NB4 (cell line): Measurements from ENCODE around the gene FAM120B.

Source experiments
- POLR2A ChIP-seq: IDR thresholded peaks from 2 replicates; pipeline ENCODE4 v1.6.1; 2011; ENCODE audit warnings: mild to moderate bottlenecking; ENCODE audit not compliant: insufficient read length; ENCODE audit errors: extremely low read depth
- TF ChIP-seq, protein P1 (sequence below): IDR thresholded peaks from one replicate; pipeline ENCODE4 v1.5.1; 2012; ENCODE audit warnings: low read depth, low read length
- TF ChIP-seq, protein P2 (sequence below): IDR thresholded peaks from 2 replicates; pipeline ENCODE4 v1.6.1; 2011; ENCODE audit warnings: low read depth, low read length

DNA sequence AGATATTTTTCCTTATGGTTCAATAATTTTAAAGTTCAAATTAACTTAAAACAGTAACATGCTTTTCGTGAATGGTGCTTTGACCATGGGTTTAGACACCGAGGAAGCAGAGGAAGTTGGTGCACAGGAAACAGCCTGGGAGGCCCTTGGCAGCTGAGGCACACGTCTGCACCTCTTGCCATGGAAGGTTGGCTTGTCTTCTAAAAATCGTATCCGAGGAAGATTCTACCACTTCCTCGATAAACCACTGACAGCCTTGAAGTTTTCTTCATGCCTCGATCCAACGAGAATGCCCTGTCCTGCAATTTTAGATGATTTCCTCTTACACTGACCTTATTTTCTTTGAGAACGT is 27.8 kb upstream of the FAM120B start:
- TF ChIP-seq, protein P1, sequence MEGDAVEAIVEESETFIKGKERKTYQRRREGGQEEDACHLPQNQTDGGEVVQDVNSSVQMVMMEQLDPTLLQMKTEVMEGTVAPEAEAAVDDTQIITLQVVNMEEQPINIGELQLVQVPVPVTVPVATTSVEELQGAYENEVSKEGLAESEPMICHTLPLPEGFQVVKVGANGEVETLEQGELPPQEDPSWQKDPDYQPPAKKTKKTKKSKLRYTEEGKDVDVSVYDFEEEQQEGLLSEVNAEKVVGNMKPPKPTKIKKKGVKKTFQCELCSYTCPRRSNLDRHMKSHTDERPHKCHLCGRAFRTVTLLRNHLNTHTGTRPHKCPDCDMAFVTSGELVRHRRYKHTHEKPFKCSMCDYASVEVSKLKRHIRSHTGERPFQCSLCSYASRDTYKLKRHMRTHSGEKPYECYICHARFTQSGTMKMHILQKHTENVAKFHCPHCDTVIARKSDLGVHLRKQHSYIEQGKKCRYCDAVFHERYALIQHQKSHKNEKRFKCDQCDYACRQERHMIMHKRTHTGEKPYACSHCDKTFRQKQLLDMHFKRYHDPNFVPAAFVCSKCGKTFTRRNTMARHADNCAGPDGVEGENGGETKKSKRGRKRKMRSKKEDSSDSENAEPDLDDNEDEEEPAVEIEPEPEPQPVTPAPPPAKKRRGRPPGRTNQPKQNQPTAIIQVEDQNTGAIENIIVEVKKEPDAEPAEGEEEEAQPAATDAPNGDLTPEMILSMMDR = no peak
- TF ChIP-seq, protein P2, sequence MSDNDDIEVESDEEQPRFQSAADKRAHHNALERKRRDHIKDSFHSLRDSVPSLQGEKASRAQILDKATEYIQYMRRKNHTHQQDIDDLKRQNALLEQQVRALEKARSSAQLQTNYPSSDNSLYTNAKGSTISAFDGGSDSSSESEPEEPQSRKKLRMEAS = peak; percentile 42; the same call in 1 of the 2 replicates
- TF ChIP-seq POLR2A = no peak
